Spleen (tissue), 7 donors: Measurements from ENCODE around the gene UBLCP1.

Experiments
- POLR2A ChIP-seq, 3 donors: fragments of 450-650 bp; IDR thresholded peaks; one replicate each; pipeline ENCODE4 v1.5.1; 2017; ENCODE audit warnings: antibody characterized with exemption in 3 of 3, mild to moderate bottlenecking in 1 of 3
- POLR2AphosphoS5 ChIP-seq, 3 donors: sonication (generic); formaldehyde crosslinking; IDR thresholded peaks; one replicate each; pipeline ENCODE4 v1.5.1; 2017; ENCODE audit warnings: antibody characterized with exemption in 3 of 3
- TF ChIP-seq, protein P1 (sequence below), 11 experiments: fragments of 200-600 bp in 7 of 11; fragments of 450-650 bp in 4 of 11; sonication (generic) in 4 of 11; IDR thresholded peaks in 8 of 11; conservative IDR thresholded peaks in 3 of 11; 1 replicate in 7 of 11; 2 replicates in 4 of 11; pipeline versions ENCODE4 v1.4.0 to v1.8.0; 2016 to 2021; ENCODE audit warnings: antibody characterized with exemption in 11 of 11, inconsistent platforms in 4 of 11, mild to moderate bottlenecking in 1 of 11
- donor health status: DM: no; HTN: no; CAD: no; lungs with moderate emphysema.
- donor health status: DM: no; HTN: no; CAD: no.
- donor health status: DM: no; HTN: no; CAD: no.

GRCh38 chr5:159317849-159318248 lies 54.8 kb downstream of the UBLCP1 start:
- TF ChIP-seq POLR2A (IDR thresholded peaks at IDR 0.05): no peak
- TF ChIP-seq, protein P1, sequence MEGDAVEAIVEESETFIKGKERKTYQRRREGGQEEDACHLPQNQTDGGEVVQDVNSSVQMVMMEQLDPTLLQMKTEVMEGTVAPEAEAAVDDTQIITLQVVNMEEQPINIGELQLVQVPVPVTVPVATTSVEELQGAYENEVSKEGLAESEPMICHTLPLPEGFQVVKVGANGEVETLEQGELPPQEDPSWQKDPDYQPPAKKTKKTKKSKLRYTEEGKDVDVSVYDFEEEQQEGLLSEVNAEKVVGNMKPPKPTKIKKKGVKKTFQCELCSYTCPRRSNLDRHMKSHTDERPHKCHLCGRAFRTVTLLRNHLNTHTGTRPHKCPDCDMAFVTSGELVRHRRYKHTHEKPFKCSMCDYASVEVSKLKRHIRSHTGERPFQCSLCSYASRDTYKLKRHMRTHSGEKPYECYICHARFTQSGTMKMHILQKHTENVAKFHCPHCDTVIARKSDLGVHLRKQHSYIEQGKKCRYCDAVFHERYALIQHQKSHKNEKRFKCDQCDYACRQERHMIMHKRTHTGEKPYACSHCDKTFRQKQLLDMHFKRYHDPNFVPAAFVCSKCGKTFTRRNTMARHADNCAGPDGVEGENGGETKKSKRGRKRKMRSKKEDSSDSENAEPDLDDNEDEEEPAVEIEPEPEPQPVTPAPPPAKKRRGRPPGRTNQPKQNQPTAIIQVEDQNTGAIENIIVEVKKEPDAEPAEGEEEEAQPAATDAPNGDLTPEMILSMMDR (IDR thresholded peaks at IDR 0.05 in 8 of 11, conservative IDR thresholded peaks at IDR 0.05 in 3 of 11): no peak
- TF ChIP-seq POLR2AphosphoS5 (IDR thresholded peaks at IDR 0.05): no peak
